Endothelial cell of umbilical vein (primary cell): ENCODE data around the gene FAM120A. TPM values are rescaled to one million over a fixed set of nuclear protein-coding genes. Genes with fewer than 3 reads are reported as not detected.

Experiments
- BruUV-seq: library from RNA; stranded (reverse); fragments of 400-500 nt; replicated peaks from 2 replicates; lab custom pipeline; 2021; lab: Mats Ljungman, UMichigan
- CTCF ChIA-PET: fragments of 300-600, 350-600 bp; sonication (Branson Sonifier 250); formaldehyde crosslinking; loops from one replicate; lab custom pipeline; 2021; ENCODE audit warnings: antibody characterized with exemption, inconsistent platforms; lab: Charles Lee
- POLR2A ChIA-PET: fragments of 300-600, 350-600 bp; sonication (Branson Sonifier 250); formaldehyde crosslinking; loops from one replicate; lab custom pipeline; 2021; ENCODE audit warnings: antibody characterized with exemption, inconsistent platforms; lab: Charles Lee
- DNase-seq: peaks from one replicate; pipeline ENCODE4 v3.0.0-alpha.2; 2011; ENCODE audit warnings: low read depth, low spot score
- FAIRE-seq: peaks from 2 replicates; lab custom pipeline; 2011; peaks lifted over from hg19 to GRCh38; lab: Jason Lieb, UNC
- H2AFZ ChIP-seq: 2 replicates; pipeline ENCODE4 v1.6.0; 2012; ENCODE audit warnings: low read depth, low read length, control low read depth, inconsistent platforms
- H3K27ac ChIP-seq: 2 replicates; pipeline ENCODE4 v1.5.1; 2011; ENCODE audit warnings: low read depth, mild to moderate bottlenecking, control low read depth, low read length, moderate library complexity; ENCODE audit not compliant: insufficient read depth
- H3K27me3 ChIP-seq, 2 experiments: 2 replicates each; pipeline versions ENCODE4 v1.6.0 to v1.6.1; 2011; ENCODE audit warnings: low read length in 2 of 2, mixed read lengths in 1 of 2; ENCODE audit not compliant: control insufficient read depth in 2 of 2, insufficient read depth in 2 of 2
- H3K36me3 ChIP-seq, 2 experiments: 2 replicates in 1 of 2; 3 replicates in 1 of 2; pipeline ENCODE4 v1.5.1; 2011; ENCODE audit warnings: low read length in 2 of 2, mild to moderate bottlenecking in 1 of 2, moderate library complexity in 1 of 2; ENCODE audit not compliant: control insufficient read depth in 2 of 2, insufficient read depth in 2 of 2; ENCODE audit errors: extremely low read depth in 1 of 2
- H3K4me1 ChIP-seq: 3 replicates; pipeline ENCODE4 v1.5.1; 2011; ENCODE audit warnings: mild to moderate bottlenecking, low read length; ENCODE audit not compliant: control insufficient read depth, insufficient read depth; ENCODE audit errors: extremely low read depth
- H3K4me2 ChIP-seq: 2 replicates; pipeline ENCODE4 v1.6.1; 2011; ENCODE audit warnings: low read length, control low read depth, mixed read lengths; ENCODE audit not compliant: insufficient read depth
- H3K4me3 ChIP-seq, 3 experiments: fragments of 200-600 bp in 1 of 3; sonication (generic), shearing (Covaris generic) in 1 of 3; replicated peaks in 1 of 3; 2 replicates each; pipeline ENCODE4 v1.5.1; 2011 to 2016; ENCODE audit warnings: control low read depth in 3 of 3, low read length in 3 of 3, mild to moderate bottlenecking in 2 of 3, inconsistent platforms in 1 of 3, low read depth in 1 of 3, moderate library complexity in 1 of 3; ENCODE audit not compliant: insufficient read depth in 1 of 3
- H3K79me2 ChIP-seq: 2 replicates; pipeline ENCODE4 v1.6.0; 2012; ENCODE audit warnings: low read length, inconsistent platforms; ENCODE audit not compliant: control insufficient read depth, insufficient read depth
- H3K9ac ChIP-seq: replicated peaks from 2 replicates; pipeline ENCODE3; 2011; ENCODE audit warnings: low read length, control low read depth; ENCODE audit not compliant: insufficient read depth; ENCODE audit errors: extremely low read depth
- H3K9me1 ChIP-seq: replicated peaks from 3 replicates; pipeline ENCODE4 v1.6.0; 2011; ENCODE audit warnings: mild to moderate bottlenecking, low read length; ENCODE audit not compliant: control insufficient read depth, insufficient read depth; ENCODE audit errors: extremely low read depth
- H3K9me3 ChIP-seq: replicated peaks from 2 replicates; pipeline ENCODE4 v1.5.1; 2012; ENCODE audit warnings: low read length, inconsistent platforms; ENCODE audit not compliant: control insufficient read depth, insufficient read depth
- H4K20me1 ChIP-seq: replicated peaks from 2 replicates; pipeline ENCODE3; 2011; ENCODE audit warnings: mild to moderate bottlenecking, low read length; ENCODE audit not compliant: control insufficient read depth, insufficient read depth; ENCODE audit errors: extremely low read depth
- EZH2 ChIP-seq: IDR thresholded peaks from 2 replicates; pipeline ENCODE4 v1.6.1; 2012; ENCODE audit warnings: borderline replicate concordance, low read depth, mild to moderate bottlenecking, moderate library complexity, low read length, inconsistent platforms; ENCODE audit not compliant: severe bottlenecking
- FOS ChIP-seq: IDR thresholded peaks from 2 replicates; pipeline ENCODE4 v1.6.1; 2011; ENCODE audit warnings: mild to moderate bottlenecking, low read length, moderate library complexity, borderline replicate concordance; ENCODE audit not compliant: insufficient read depth
- GATA2 ChIP-seq: IDR thresholded peaks from 2 replicates; pipeline ENCODE4 v1.7.0; 2011; ENCODE audit warnings: low read depth, mild to moderate bottlenecking, moderate library complexity, mixed read lengths, low read length; ENCODE audit not compliant: insufficient read length, insufficient read depth
- JUN ChIP-seq: IDR thresholded peaks from 2 replicates; pipeline ENCODE4 v1.6.1; 2011; ENCODE audit warnings: borderline replicate concordance, low read depth; ENCODE audit not compliant: insufficient read length, insufficient read depth
- MYC ChIP-seq: IDR thresholded peaks from one replicate; pipeline ENCODE4 v1.6.1; 2011; ENCODE audit warnings: mild to moderate bottlenecking, low read depth, low read length
- POLR2A ChIP-seq: IDR thresholded peaks from 2 replicates; pipeline ENCODE4 v1.6.1; 2012; ENCODE audit warnings: low read depth, mild to moderate bottlenecking, control low read depth, low read length
- POLR2AphosphoS5 ChIP-seq: IDR thresholded peaks from 2 replicates; pipeline ENCODE4 v1.6.1; 2012; ENCODE audit warnings: low read depth, mild to moderate bottlenecking, control low read depth, low read length, moderate library complexity; ENCODE audit not compliant: insufficient read depth
- dilution Hi-C: fragments of 300-500 bp; cut with MboI; formaldehyde crosslinking; loops from one replicate; pipeline ENCODE4 v1.15.0; 2019; ENCODE audit warnings: low sequenced_read_pairs; ENCODE audit not compliant: extremely low pct_ligation_motif_present
- intact Hi-C: fragments of 100-400 bp; cut with micrococcal nuclease; formaldehyde crosslinking; loops from one replicate; pipeline ENCODE4 v1.10.0; 2022
- microRNA-seq: library from miRNA; unstranded; fragments of <30 nt; microRNA quantifications from one replicate; pipeline ENCODE4 v1.2.0, GENCODE V29; 2021; ENCODE audit warnings: borderline number of aligned reads, borderline replicate concordance
- polyA plus RNA-seq, 4 experiments: library from polyadenylated mRNA; depleted of rRNA in 3 of 4; stranded (reverse) in 3 of 4; unstranded in 1 of 4; fragments of >200 nt; gene quantifications; 2 replicates each; pipeline versions ENCODE4 v1.2.1 to v1.2.3, GENCODE V29; 2011 to 2012; ENCODE audit warnings: missing spikeins in 1 of 4
- small RNA-seq: library from RNA; depleted of rRNA; stranded (forward); fragments of <200 nt; gene quantifications from one replicate; pipeline ENCODE3, GENCODE V24; 2012; ENCODE audit warnings: low replicate concordance, low read depth; ENCODE audit not compliant: insufficient read depth, insufficient read length
- total RNA-seq: library from RNA; stranded (reverse); gene quantifications from 2 replicates; pipeline ENCODE4 v1.2.3, GENCODE V29; 2021
- TF ChIP-seq, protein P1 (sequence below): IDR thresholded peaks from 2 replicates; pipeline ENCODE4 v1.6.1; 2011; ENCODE audit not compliant: insufficient read depth, insufficient read length
- TF ChIP-seq, protein P2 (sequence below), 2 donors: IDR thresholded peaks; 1 replicate in 1 of 2; 2 replicates in 1 of 2; pipeline ENCODE4 v1.5.1; 2011; ENCODE audit warnings: low read length in 2 of 2, mild to moderate bottlenecking in 2 of 2, moderate library complexity in 2 of 2, control low read depth in 1 of 2, inconsistent platforms in 1 of 2, low read depth in 1 of 2; ENCODE audit not compliant: insufficient read depth in 1 of 2; ENCODE audit errors: extremely low read depth in 1 of 2

FAM120A gene
- total and polyA plus RNA-seq, 2 donors (not counting 3 experiments of a cell fraction or from before 2014, with no cell fraction given), result 66.8 to 126 TPM

DNA sequence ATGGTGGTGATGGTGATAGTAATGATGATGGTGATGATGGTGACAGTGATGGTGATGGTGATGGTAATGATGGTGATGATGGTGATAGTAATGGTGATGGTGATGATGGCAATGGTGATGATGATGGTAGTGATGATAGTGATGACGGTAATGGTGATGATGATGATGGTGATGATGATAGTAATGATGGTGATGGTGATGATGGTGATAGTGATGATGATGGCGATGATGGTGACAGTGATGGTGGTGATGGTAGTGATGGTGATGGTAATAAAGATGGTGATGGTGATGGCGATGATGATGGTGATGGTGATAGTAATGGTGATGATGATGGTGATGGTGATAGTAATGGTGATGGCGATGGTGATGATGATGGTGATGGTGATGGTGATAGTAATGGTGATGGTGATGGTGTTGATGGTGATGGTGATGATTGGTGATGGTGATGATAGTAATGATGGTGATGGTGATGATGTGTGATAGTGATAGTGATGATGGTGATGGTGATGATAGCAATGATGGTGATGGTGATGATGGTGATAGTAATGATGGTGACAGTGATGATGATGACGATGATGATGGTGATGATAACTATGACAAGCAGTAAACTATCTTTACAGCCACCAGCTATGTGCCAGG is 163.5 kb downstream of the FAM120A start:
- H3K9me3 ChIP-seq, result no peaks in the 10 kb centered on the region
- H3K36me3 ChIP-seq, result peaks cover 0 to 2% of the 10 kb centered on the region in 2 experiments
- dilution Hi-C loops (no loop called here), intact Hi-C loops (no loop called here)
- H4K20me1 ChIP-seq, result no peaks in the 10 kb centered on the region
- CTCF ChIA-PET, result no interaction called here
- no peaks in the 10 kb centered on the region for H3K9me1 ChIP-seq
- H3K4me1 ChIP-seq, result peaks cover 5% of the 10 kb centered on the region
- H3K9ac ChIP-seq, result no peak overlapping the region
- POLR2A ChIA-PET, result no interaction called here
- no peak overlapping the region for H3K27ac ChIP-seq
- peaks cover 23% of the 10 kb centered on the region for H3K79me2 ChIP-seq
- H3K27me3 ChIP-seq, result no peaks in the 10 kb centered on the region
- TF ChIP-seq POLR2A (no peak), FOS (no peak), EZH2 (no peak), MYC (no peak), GATA2 (no peak), JUN (no peak), POLR2AphosphoS5 (no peak)
- TF ChIP-seq, protein P1, sequence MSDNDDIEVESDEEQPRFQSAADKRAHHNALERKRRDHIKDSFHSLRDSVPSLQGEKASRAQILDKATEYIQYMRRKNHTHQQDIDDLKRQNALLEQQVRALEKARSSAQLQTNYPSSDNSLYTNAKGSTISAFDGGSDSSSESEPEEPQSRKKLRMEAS, result no peak
- TF ChIP-seq, protein P2, sequence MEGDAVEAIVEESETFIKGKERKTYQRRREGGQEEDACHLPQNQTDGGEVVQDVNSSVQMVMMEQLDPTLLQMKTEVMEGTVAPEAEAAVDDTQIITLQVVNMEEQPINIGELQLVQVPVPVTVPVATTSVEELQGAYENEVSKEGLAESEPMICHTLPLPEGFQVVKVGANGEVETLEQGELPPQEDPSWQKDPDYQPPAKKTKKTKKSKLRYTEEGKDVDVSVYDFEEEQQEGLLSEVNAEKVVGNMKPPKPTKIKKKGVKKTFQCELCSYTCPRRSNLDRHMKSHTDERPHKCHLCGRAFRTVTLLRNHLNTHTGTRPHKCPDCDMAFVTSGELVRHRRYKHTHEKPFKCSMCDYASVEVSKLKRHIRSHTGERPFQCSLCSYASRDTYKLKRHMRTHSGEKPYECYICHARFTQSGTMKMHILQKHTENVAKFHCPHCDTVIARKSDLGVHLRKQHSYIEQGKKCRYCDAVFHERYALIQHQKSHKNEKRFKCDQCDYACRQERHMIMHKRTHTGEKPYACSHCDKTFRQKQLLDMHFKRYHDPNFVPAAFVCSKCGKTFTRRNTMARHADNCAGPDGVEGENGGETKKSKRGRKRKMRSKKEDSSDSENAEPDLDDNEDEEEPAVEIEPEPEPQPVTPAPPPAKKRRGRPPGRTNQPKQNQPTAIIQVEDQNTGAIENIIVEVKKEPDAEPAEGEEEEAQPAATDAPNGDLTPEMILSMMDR (IDR thresholded peaks at IDR 0.05; ENCODE audit: extremely low read depth in 1 of 2, insufficient read depth in 1 of 2, low read depth in 1 of 2, low read length in 2 of 2), result no peak
- no peak overlapping the region for H2AFZ ChIP-seq
- no peak overlapping the region for H3K4me2 ChIP-seq
- DNase-seq (no peak), FAIRE-seq (no peak)
- BruUV-seq, result no TSS peak
- no peak overlapping the region for H3K4me3 ChIP-seq

Small RNAs within 50 kb of the gene (microRNA-seq; reads per million reads assigned to microRNA genes)
- gene MIR548AU, result not detected

Small RNAs within 50 kb of the gene (small RNA-seq; reads per million reads assigned to genes)
- gene RF00019, result not detected

Other genes starting within 250 kb of the FAM120A start
- gene FAM120AOS, start 1.9 kb downstream of the FAM120A start, total RNA-seq, result 28.8 and 32.4 TPM in 2 replicates
- gene FAM120AOS, start 1.9 kb downstream of the FAM120A start, polyA plus RNA-seq, result 25.9 and 26.4 TPM in 2 replicates
- gene PHF2, start 124.9 kb downstream of the FAM120A start, total RNA-seq, result 21.5 and 22.5 TPM in 2 replicates
- 8.8 and 9.8 TPM in 2 replicates for gene PHF2, start 124.9 kb downstream of the FAM120A start, polyA plus RNA-seq